Muscle layer of colon (tissue), 2 donors: ENCODE measurements around the gene RPUSD1.
A peak's percentile ranks its signal among the peaks of the same experiment; 100 is the strongest.

ENCODE experiments used
- H3K27ac ChIP-seq: one replicate; pipeline ENCODE4 v1.7.0; 2013; ENCODE audit warnings: low read depth, mild to moderate bottlenecking, low read length, moderate library complexity
- H3K27me3 ChIP-seq, 2 donors: one replicate each; pipeline ENCODE4 v1.7.0; 2013; ENCODE audit warnings: low read length in 2 of 2, mild to moderate bottlenecking in 2 of 2; ENCODE audit not compliant: insufficient read depth in 2 of 2, control insufficient read depth in 1 of 2
- H3K36me3 ChIP-seq: one replicate; pipeline ENCODE4 v1.7.0; 2013; ENCODE audit warnings: mild to moderate bottlenecking, low read length; ENCODE audit not compliant: insufficient read depth
- H3K4me1 ChIP-seq: one replicate; pipeline ENCODE4 v1.7.0; 2013; ENCODE audit warnings: mild to moderate bottlenecking, low read length; ENCODE audit not compliant: insufficient read depth
- H3K4me3 ChIP-seq, 2 donors: one replicate each; pipeline ENCODE4 v1.7.0; 2013; ENCODE audit warnings: low read length in 2 of 2, low read depth in 1 of 2, mild to moderate bottlenecking in 1 of 2, moderate library complexity in 1 of 2
- H3K9ac ChIP-seq: one replicate; pipeline ENCODE4 v1.7.0; 2013; ENCODE audit warnings: low read length
- H3K9me3 ChIP-seq: one replicate; pipeline ENCODE4 v1.7.0; 2013; ENCODE audit warnings: mild to moderate bottlenecking, low read length
- donor health status: abdominal sarcoma.
- donor health status: Adenocarcinoma of cecum.

RPUSD1 gene

DNA sequence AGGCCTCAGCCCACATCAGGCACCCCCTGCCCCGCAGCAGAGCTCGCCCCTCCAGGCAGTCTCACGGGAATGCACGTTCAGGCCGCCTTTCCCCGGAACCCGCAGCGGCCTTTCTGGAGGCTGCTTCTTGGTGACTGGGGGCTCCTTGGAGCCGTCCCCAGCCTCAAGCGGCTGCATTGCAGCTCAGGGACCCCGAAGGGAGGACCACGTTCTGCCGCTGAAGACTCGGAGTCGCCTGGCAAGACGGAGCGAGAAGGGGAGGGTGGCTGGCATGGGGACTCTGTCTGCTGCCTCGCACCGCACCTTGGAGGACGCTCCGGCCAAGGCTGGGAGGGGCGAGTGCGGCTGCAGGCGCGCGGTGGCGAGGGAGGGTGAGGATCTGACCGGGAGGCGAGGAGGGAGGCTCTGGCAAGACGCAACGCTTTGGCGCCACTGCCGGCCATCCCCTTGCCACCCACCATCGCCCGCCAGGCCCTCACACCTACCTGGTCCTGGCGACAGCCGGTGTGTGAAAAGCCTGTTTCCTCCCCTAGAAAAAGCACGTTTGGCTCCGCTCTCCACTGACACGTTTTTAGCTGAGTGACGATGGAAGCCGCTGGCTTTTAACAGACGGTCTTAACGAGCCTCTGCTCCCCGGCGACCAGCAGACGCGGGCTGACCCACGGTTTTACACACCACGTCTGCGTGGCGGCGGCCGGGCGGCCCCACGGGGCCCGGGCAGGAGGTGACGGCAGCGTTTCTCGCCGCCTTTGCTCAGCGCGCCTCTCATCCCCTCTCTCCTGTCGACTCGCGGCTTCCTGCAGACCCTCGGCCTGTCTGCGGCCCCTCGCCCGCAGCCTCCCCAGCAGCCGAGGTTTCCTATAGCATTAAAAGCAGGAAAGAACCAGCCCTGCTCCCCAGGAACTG is 29.1 kb upstream of the RPUSD1 start:
- Histone ChIP-seq H3K4me1 (no peaks in the 10 kb centered on the region), H3K27ac (no peak overlapping the region), H3K27me3 (peaks cover 18 to 74% of the 10 kb centered on the region in 2 donors), H3K9me3 (no peaks in the 10 kb centered on the region), H3K9ac (no peak overlapping the region), H3K4me3 (no peak overlapping the region), H3K36me3 (no peaks in the 10 kb centered on the region)

DNA sequence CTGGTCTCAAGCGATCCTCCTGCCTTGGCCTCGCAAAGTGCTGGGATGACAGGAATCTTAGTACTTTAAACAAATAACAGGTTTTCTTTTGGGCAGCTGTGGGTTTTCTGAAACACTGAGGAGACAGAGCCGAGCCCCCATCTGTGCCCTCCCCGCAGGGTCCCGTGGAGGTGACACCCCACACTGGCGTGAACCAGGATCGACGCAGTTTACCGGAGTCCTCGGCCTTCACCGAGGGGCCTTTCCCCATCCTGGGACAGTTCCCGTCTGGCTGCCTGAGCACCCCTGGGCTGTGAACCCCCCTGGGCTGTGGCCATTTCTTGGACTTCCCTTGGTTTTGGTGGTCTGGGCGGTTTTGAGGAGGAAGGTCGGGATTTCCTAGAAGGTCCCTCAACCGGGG is 27.7 kb upstream of the RPUSD1 start:
- Histone ChIP-seq H3K27ac (no peak overlapping the region), H3K4me3 (no peak overlapping the region), H3K4me1 (no peaks in the 10 kb centered on the region), H3K27me3 (peaks cover 18 to 73% of the 10 kb centered on the region in 2 donors), H3K36me3 (no peaks in the 10 kb centered on the region), H3K9ac (no peak overlapping the region), H3K9me3 (no peaks in the 10 kb centered on the region)

DNA sequence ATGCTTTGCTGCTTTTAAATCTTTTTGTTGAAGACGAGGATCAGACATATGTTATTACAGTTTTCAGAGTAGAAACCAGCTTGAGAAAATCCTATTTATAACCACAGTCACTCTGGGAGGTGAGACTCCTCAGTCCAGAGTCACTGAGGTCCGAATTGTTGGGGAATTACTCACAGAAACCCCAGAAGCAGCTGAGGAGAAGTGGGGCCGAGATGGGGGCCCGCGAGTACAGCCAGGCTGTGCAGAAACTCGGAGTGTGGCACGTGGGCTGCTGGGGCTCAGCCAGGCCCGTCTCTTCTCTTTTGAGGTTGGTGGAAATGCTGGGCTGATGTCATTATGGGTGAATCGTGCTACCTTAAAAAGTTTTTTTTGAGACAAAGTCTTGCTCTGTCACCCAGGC is 26.8 kb upstream of the RPUSD1 start:
- Histone ChIP-seq H3K4me3 (no peak overlapping the region), H3K27ac (no peak overlapping the region), H3K27me3 (peaks cover 18 to 72% of the 10 kb centered on the region in 2 donors), H3K36me3 (no peaks in the 10 kb centered on the region), H3K4me1 (no peaks in the 10 kb centered on the region), H3K9me3 (no peaks in the 10 kb centered on the region), H3K9ac (no peak overlapping the region)

DNA sequence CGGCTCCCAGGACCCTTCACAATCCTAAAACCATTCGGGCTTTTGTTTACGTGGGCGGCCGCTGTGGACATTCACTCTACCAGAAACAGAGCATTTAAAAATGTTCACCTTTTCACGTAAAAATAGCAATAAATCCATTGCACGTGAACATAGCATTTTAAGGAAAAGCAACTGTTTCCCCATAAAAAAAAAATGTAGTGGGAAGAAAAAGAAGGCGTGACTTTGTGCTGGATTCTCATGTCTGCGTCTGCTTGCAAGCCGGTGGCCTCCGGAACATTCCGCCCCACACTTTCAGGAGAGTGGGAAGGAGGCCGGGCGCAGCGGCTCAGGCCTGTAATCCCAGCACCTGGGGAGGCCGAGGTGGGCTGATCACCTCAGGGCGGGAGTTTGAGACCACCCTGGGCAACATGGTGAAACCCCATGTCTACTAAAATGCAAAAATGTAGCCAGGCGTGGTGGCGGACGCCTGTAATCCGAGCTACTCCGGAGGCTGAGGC is 25.8 kb upstream of the RPUSD1 start:
- peaks cover 17 to 61% of the 10 kb centered on the region in 2 donors for H3K27me3 ChIP-seq
- H3K36me3 ChIP-seq: no peaks in the 10 kb centered on the region

DNA sequence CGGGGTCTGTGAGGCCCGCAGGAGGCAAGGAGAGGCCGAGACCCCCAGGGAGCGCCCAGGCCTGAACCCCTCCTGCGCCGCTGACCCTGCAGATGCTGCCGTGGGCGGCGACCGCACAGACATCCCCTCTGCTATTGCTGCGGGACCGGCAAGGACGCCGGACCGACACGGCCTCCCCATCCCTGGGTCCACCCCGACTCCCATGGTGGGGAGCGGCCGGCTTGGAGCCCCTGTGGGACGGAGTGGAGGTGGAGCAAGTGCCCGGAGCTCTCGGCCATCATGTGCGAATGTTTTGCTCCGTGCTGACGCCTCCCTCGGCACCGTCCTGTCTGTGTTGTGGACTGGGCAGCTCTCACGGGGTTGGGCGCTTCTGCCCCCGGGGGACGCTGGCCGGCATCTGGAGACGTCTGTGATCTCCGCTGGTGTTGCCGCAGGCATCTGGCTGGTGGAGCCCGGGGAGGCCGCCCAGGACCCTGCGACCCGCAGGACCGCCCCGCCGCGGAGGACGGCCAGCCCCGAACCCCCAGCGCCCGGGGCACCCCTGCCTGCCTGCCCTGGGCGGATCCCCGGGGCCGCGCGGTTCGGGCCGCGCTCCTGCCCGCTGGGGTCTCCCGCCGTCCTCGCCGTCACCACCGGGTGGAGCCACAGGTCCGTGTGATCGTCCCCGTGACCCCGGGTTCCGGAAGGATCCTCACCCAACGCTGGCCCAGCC is 25.2 kb upstream of the RPUSD1 start:
- Histone ChIP-seq H3K9ac (no peak overlapping the region), H3K27ac (no peak overlapping the region), H3K27me3 (peaks cover 10 to 55% of the 10 kb centered on the region in 2 donors), H3K36me3 (no peaks in the 10 kb centered on the region), H3K4me1 (peaks cover 5% of the 10 kb centered on the region), H3K4me3 (no peak overlapping the region), H3K9me3 (no peaks in the 10 kb centered on the region)

More for the DNA sequence above, 25.8 kb upstream of the RPUSD1 start:
- H3K27ac ChIP-seq: no peak overlapping the region
- H3K4me3 ChIP-seq: no peak overlapping the region
- no peaks in the 10 kb centered on the region for H3K9me3 ChIP-seq
- H3K9ac ChIP-seq: no peak overlapping the region
- H3K4me1 ChIP-seq: no peaks in the 10 kb centered on the region

DNA sequence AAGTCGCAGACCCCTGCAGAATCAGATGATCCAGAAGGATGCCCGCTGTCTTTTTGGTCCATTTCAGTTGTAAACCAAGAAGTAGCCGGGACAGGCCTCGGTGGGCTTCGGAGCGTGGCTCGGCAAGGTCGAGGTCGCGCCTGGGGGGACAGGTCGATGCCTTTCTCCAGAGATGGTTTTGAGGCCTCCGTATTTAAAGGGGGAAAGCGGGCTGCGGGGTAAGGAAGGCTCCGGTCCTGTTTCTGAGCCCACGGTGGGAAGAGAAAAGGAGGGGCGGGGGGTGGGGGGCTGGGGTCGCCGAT is 19.9 kb upstream of the RPUSD1 start:
- Histone ChIP-seq H3K36me3 (no peaks in the 10 kb centered on the region), H3K4me3 (peak overlapping the region; percentile 70 to 91), H3K9me3 (no peaks in the 10 kb centered on the region), H3K9ac (no peak overlapping the region), H3K4me1 (peaks cover 7% of the 10 kb centered on the region), H3K27me3 (peaks cover 0 to 11% of the 10 kb centered on the region in 2 donors), H3K27ac (peak overlapping the region; percentile 61)

DNA sequence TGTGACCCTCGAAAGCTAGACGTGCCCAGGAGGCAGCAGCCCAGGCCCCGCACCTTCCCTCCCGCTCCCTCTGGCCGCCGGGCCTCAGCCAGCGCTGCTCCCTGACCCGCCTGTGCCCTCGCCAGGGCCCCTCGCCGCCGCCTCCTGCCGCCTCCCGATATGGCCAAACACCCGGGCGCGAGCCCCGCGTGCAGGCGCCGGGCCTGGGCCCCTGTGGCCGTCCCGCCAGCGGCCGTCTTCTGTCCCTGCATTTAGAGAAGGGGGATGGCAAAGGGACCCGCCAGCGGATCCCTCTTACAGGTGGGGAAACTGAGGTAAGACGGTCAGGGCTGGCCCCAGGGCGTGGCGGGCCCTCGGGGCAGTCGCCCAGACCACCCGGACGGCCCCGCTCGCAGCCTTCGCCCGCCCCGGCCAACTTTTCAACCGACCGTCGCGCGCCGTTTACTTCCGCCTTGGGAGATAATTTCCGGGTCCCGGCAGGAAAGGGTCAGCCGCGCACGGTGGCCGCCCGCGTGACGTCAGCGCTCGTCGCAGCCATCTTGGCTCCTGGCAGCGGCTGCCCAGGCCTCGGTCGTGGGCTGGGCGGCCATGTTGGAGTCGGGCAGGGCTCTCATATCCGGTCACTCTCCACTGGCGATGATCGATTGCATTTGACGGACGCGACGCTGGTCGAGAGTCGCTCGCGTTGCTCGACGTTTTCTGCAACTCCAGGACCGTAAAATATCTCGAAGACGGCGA is 19.3 kb upstream of the RPUSD1 start:
- H3K9me3 ChIP-seq: no peaks in the 10 kb centered on the region
- peak overlapping the region; percentile 70 to 91 for H3K4me3 ChIP-seq
- H3K9ac ChIP-seq: peak overlapping the region; percentile 57
- peaks cover 0 to 15% of the 10 kb centered on the region in 2 donors for H3K27me3 ChIP-seq
- peak overlapping the region; percentile 61 for H3K27ac ChIP-seq
- H3K4me1 ChIP-seq: peaks cover 7% of the 10 kb centered on the region
- H3K36me3 ChIP-seq: no peaks in the 10 kb centered on the region

DNA sequence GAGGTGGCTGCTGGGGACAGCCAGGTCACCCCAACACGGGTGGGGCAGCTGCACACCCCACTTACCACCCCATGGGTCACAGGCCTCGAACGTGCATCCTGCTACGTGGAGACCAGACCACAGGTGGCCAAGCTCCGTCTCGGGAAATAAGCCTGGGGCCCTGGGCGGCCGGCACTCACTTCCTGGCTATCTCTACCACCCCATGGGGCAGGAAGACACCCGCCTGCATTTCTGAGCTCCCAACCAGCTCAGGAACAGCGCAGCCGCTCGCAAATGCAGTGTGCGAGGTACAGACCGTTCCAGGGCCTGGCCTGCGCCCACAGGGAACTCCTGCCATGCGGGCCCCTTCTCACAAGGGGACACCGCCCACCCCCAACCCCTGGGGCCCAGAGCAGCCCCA is 17.3 kb upstream of the RPUSD1 start:
- Histone ChIP-seq H3K27me3 (peaks cover 7 to 29% of the 10 kb centered on the region in 2 donors), H3K36me3 (no peaks in the 10 kb centered on the region), H3K9me3 (no peaks in the 10 kb centered on the region), H3K9ac (no peak overlapping the region), H3K4me1 (peaks cover 7% of the 10 kb centered on the region), H3K27ac (no peak overlapping the region), H3K4me3 (no peak overlapping the region)

DNA sequence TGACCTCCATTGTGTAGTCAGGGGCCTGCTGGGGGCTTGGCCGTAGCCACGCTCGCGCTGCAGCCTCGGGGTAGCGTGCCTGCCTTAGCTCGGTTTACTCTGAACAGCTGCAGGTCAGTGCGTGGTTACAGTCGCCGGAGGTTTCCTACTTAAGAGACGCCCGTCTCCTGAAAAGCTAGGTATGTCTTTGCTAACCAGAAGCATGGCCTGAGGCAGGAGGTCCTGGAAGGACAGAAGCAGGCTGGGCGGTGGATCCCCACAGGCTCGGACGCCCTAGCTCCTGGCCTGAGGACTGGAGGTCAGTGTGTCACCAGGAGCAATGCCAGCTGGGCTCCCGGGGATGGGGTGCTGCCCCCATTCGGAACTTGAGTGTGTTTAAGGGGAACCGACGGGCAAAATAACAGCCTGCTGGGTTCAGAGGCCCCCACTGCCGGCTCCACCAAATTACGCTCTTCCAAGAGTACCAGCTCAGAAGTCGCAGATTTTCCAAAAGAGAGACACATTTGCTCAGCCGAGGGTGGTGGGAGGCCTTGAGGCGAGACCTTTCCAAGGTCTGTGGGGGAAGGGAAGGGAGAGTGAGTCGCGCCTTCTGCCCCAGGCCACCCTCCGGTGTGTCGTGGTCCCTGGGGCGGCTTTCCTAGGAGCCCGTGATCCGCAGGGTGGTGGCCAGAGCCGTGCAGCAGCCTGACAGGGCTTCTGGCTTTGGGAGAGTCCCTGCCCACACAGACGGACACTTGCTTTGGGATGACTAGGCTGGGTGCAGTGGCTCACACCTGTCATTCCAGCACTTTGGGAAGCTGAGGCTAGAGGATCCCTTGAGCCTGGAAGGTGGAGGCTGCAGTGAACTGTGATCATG is 16.2 kb upstream of the RPUSD1 start:
- no peak overlapping the region for H3K4me3 ChIP-seq
- H3K27ac ChIP-seq: no peak overlapping the region
- peaks cover 7% of the 10 kb centered on the region for H3K4me1 ChIP-seq
- H3K9me3 ChIP-seq: no peaks in the 10 kb centered on the region
- H3K27me3 ChIP-seq: peaks cover 7 to 35% of the 10 kb centered on the region in 2 donors
- no peak overlapping the region for H3K9ac ChIP-seq
- H3K36me3 ChIP-seq: no peaks in the 10 kb centered on the region

DNA sequence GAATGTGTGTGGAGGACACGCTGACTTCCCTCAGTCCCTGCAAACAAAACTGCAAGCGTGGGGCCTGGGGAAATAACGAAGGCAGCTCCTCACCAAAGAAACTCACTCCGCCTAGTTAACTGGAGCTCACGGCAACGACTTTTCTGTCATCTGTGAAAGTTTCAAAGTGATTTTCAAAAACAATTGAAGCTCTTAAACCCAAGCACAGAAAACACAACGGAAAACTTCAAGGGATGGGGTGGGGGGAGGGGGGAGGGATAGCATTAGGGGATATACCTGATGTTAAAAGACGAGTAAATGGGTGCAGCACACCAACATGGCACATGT is 15.5 kb upstream of the RPUSD1 start:
- H3K36me3 ChIP-seq: no peaks in the 10 kb centered on the region
- no peak overlapping the region for H3K27ac ChIP-seq
- no peak overlapping the region for H3K4me3 ChIP-seq
- no peaks in the 10 kb centered on the region for H3K9me3 ChIP-seq
- H3K4me1 ChIP-seq: peaks cover 5% of the 10 kb centered on the region
- no peak overlapping the region for H3K9ac ChIP-seq
- H3K27me3 ChIP-seq: peaks cover 7 to 39% of the 10 kb centered on the region in 2 donors
